Smooth muscle cell (in vitro differentiated cells): ENCODE measurements around the gene C1QTNF4. TPM values are rescaled to one million over a fixed set of nuclear protein-coding genes. Genes with fewer than 3 reads are reported as not detected.

ENCODE experiments used
- DNase-seq: peaks from one replicate; lab custom pipeline; 2025; ENCODE audit not compliant: unreplicated experiment; lab: John Stamatoyannopoulos, UW
- H2AFZ ChIP-seq: fragments of 200-600 bp; sonication (generic); 2 replicates; pipeline ENCODE4 v1.6.0; 2016; ENCODE audit warnings: antibody characterized with exemption, low read depth, mild to moderate bottlenecking
- H3F3A ChIP-seq: fragments of 200-600 bp; sonication (generic); 2 replicates; pipeline ENCODE4 v1.6.0; 2017; ENCODE audit warnings: antibody characterized with exemption, low read depth
- H3K27ac ChIP-seq: fragments of 200-600 bp; sonication (generic); 2 replicates; pipeline ENCODE4 v1.5.1; 2016; ENCODE audit warnings: low read depth, mild to moderate bottlenecking
- H3K27me3 ChIP-seq: fragments of 200-600 bp; sonication (generic); 2 replicates; pipeline ENCODE4 v1.6.1; 2016; ENCODE audit warnings: low read depth, mild to moderate bottlenecking
- H3K36me3 ChIP-seq: fragments of 200-600 bp; sonication (generic); 2 replicates; pipeline ENCODE4 v1.5.1; 2016; ENCODE audit warnings: low read depth
- H3K4me1 ChIP-seq: fragments of 200-600 bp; sonication (generic); 2 replicates; pipeline ENCODE4 v1.5.1; 2016; ENCODE audit warnings: low read depth
- H3K4me2 ChIP-seq: fragments of 200-600 bp; sonication (generic); 2 replicates; pipeline ENCODE4 v1.6.0; 2016; ENCODE audit warnings: mild to moderate bottlenecking
- H3K4me3 ChIP-seq: fragments of 200-600 bp; sonication (generic); 2 replicates; pipeline ENCODE4 v1.5.1; 2016; ENCODE audit warnings: mild to moderate bottlenecking
- H3K79me2 ChIP-seq: fragments of 200-600 bp; sonication (generic); 2 replicates; pipeline ENCODE4 v1.6.0; 2016; ENCODE audit warnings: low read depth, mild to moderate bottlenecking
- H3K9ac ChIP-seq: fragments of 200-600 bp; sonication (generic); 2 replicates; pipeline ENCODE4 v1.6.0; 2016; ENCODE audit warnings: low read depth
- H3K9me3 ChIP-seq: fragments of 200-600 bp; sonication (generic); replicated peaks from 2 replicates; pipeline ENCODE4 v1.5.1; 2016; ENCODE audit warnings: low read depth
- H4K20me1 ChIP-seq: fragments of 200-600 bp; sonication (generic); 2 replicates; pipeline ENCODE4 v1.6.0; 2016; ENCODE audit warnings: low read depth
- WGBS: methylation state at CpG from one replicate; pipeline ENCODE4 v1.1.7; 2016; ENCODE audit warnings: low lambda C conversion rate; 5-methylcytosine and 5-hydroxymethylcytosine counted together
- polyA plus RNA-seq: library from polyadenylated mRNA; unstranded; fragments of >200 nt; fragmentation: Nextera tagmentation; extraction: Ambion mirVana; gene quantifications from 2 replicates; pipeline ENCODE4 v1.2.1, GENCODE V29; 2016
- total RNA-seq: library from RNA; depleted of rRNA; stranded (reverse); fragments of >200 nt; gene quantifications from 2 replicates; pipeline ENCODE4 v1.2.3, GENCODE V29; 2014
- TF ChIP-seq, protein P1 (sequence below): fragments of 200-600 bp; sonication (generic); IDR thresholded peaks from 2 replicates; pipeline ENCODE4 v1.5.1; 2017; ENCODE audit warnings: borderline replicate concordance, mild to moderate bottlenecking, antibody characterized with exemption; ENCODE audit not compliant: insufficient read depth, poor library complexity, severe bottlenecking

The C1QTNF4 gene
- total and polyA plus RNA-seq, 2 experiments from 2014 or later = 1.0 to 1.3 TPM

- WGBS = 98% methylated on average over 4 of the region's 4 CpGs
Observed at GRCh38 chr11:47571357-47571729, 22.9 kb downstream of the C1QTNF4 start.

GRCh38 chr11:47570651-47571356 lies 23.4 kb downstream of the C1QTNF4 start:
- WGBS = 97% methylated on average over 3 of the region's 3 CpGs

More at GRCh38 chr11:47571357-47571729, 22.9 kb downstream of the C1QTNF4 start:
- Histone ChIP-seq H3K27me3 (no peaks in the 10 kb centered on the region), H3K4me3 (no peak overlapping the region), H3K4me1 (no peaks in the 10 kb centered on the region), H4K20me1 (peaks cover 6% of the 10 kb centered on the region), H3K36me3 (no peaks in the 10 kb centered on the region), H3K9ac (no peak overlapping the region), H3K4me2 (no peak overlapping the region), H3K27ac (peak overlapping the region; percentile 17), H2AFZ (no peak overlapping the region), H3F3A (no peaks in the 10 kb centered on the region), H3K9me3 (no peaks in the 10 kb centered on the region), H3K79me2 (peaks cover 38% of the 10 kb centered on the region)
- TF ChIP-seq, protein P1, sequence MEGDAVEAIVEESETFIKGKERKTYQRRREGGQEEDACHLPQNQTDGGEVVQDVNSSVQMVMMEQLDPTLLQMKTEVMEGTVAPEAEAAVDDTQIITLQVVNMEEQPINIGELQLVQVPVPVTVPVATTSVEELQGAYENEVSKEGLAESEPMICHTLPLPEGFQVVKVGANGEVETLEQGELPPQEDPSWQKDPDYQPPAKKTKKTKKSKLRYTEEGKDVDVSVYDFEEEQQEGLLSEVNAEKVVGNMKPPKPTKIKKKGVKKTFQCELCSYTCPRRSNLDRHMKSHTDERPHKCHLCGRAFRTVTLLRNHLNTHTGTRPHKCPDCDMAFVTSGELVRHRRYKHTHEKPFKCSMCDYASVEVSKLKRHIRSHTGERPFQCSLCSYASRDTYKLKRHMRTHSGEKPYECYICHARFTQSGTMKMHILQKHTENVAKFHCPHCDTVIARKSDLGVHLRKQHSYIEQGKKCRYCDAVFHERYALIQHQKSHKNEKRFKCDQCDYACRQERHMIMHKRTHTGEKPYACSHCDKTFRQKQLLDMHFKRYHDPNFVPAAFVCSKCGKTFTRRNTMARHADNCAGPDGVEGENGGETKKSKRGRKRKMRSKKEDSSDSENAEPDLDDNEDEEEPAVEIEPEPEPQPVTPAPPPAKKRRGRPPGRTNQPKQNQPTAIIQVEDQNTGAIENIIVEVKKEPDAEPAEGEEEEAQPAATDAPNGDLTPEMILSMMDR = no peak
- no peak for DNase-seq

DNA sequence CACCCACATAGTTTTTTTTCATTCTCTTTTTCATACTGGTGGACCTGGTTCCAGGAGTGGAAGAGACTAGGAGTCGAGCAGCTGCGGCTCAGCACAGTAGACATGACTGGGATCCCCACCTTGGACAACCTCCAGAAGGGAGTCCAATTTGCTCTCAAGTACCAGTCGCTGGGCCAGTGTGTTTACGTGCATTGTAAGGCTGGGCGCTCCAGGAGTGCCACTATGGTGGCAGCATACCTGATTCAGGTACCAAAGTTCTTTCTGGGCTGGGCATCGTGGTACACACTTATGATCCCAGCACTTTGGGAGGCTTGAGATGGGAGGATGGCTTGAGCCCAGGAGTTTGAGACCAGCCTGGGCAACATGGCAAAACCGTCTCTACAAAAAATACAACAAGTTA lies 24.6 kb downstream of the C1QTNF4 start:
- Histone ChIP-seq H3K27ac (no peak overlapping the region), H4K20me1 (peaks cover 6% of the 10 kb centered on the region), H3K9ac (no peak overlapping the region), H3K4me3 (no peak overlapping the region), H3K27me3 (no peaks in the 10 kb centered on the region), H3K9me3 (no peaks in the 10 kb centered on the region), H3K79me2 (peaks cover 45% of the 10 kb centered on the region), H3K4me2 (no peak overlapping the region), H3K36me3 (no peaks in the 10 kb centered on the region), H3F3A (no peaks in the 10 kb centered on the region), H3K4me1 (no peaks in the 10 kb centered on the region), H2AFZ (no peak overlapping the region)
- 98% methylated on average over 7 of the region's 7 CpGs for WGBS
- TF ChIP-seq, protein P1 = no peak
- no peak for DNase-seq

More at GRCh38 chr11:47570651-47571356, 23.4 kb downstream of the C1QTNF4 start:
- Histone ChIP-seq H3K27me3 (no peaks in the 10 kb centered on the region), H3K9ac (no peak overlapping the region), H3K27ac (no peak overlapping the region), H3K4me1 (no peaks in the 10 kb centered on the region), H2AFZ (no peak overlapping the region), H3K4me3 (no peak overlapping the region), H3F3A (no peaks in the 10 kb centered on the region), H3K79me2 (peaks cover 41% of the 10 kb centered on the region), H4K20me1 (peaks cover 6% of the 10 kb centered on the region), H3K4me2 (no peak overlapping the region), H3K36me3 (no peaks in the 10 kb centered on the region), H3K9me3 (no peaks in the 10 kb centered on the region)
- DNase-seq = no peak
- TF ChIP-seq, protein P1 = no peak
